Upper lobe of left lung (tissue), 4 donors: ENCODE measurements around the gene ALG2.

Source experiments
- CTCF ChIP-seq, 6 experiments: fragments of 450-650 bp in 4 of 6; fragments of 200-600 bp in 2 of 6; sonication (generic) in 2 of 6; IDR thresholded peaks; one replicate each; pipeline ENCODE4 v1.5.1; 2016 to 2019; ENCODE audit warnings: antibody characterized with exemption in 6 of 6
- POLR2A ChIP-seq, 4 donors: fragments of 450-650 bp; IDR thresholded peaks; one replicate each; pipeline ENCODE4 v1.5.1; 2016 to 2017; ENCODE audit warnings: antibody characterized with exemption in 4 of 4, mild to moderate bottlenecking in 2 of 4
- POLR2AphosphoS5 ChIP-seq, 2 donors: sonication (generic); formaldehyde crosslinking; IDR thresholded peaks; one replicate each; pipeline ENCODE4 v1.5.1; 2017; ENCODE audit warnings: antibody characterized with exemption in 2 of 2

GRCh38 chr9:99224445-99224844 lies 2.7 kb upstream of the ALG2 start:
- TF ChIP-seq CTCF (IDR thresholded peaks at IDR 0.05) (no peak), POLR2AphosphoS5 (IDR thresholded peaks at IDR 0.05) (no peak), POLR2A (IDR thresholded peaks at IDR 0.05) (no peak)
